Nephron progenitor cell (in vitro differentiated cells): Measurements from ENCODE around the gene TMEM59L.

Source experiments
- DNase-seq: peaks from one replicate; pipeline ENCODE4 v3.0.0; 2021
- H3K27ac Mint-ChIP-seq: 2 replicates; pipeline ENCODE4 v1.8.0; 2021; ENCODE audit warnings: mild to moderate bottlenecking, moderate library complexity, mixed read lengths
- H3K27me3 Mint-ChIP-seq: 2 replicates; pipeline ENCODE4 v1.8.0; 2021; ENCODE audit warnings: mild to moderate bottlenecking, low read depth, mixed read lengths; ENCODE audit not compliant: poor library complexity
- H3K36me3 Mint-ChIP-seq: 2 replicates; pipeline ENCODE4 v1.8.0; 2021; ENCODE audit warnings: low read depth, mixed read lengths
- H3K4me1 Mint-ChIP-seq: 2 replicates; pipeline ENCODE4 v1.8.0; 2021; ENCODE audit warnings: mixed read lengths
- H3K4me3 Mint-ChIP-seq: 2 replicates; pipeline ENCODE4 v1.8.0; 2021; ENCODE audit warnings: mild to moderate bottlenecking, moderate library complexity, mixed read lengths
- H3K9me3 Mint-ChIP-seq: 2 replicates; pipeline ENCODE4 v1.8.0; 2021; ENCODE audit warnings: mild to moderate bottlenecking, moderate library complexity, mixed read lengths
- CTCF ChIP-seq: fragments of 200-600 bp; sonication (generic); IDR thresholded peaks from 2 replicates; pipeline ENCODE4 v1.5.0; 2021; ENCODE audit warnings: antibody characterized with exemption

Gene TMEM59L

GRCh38 chr19:18650468-18651041 lies 37.9 kb downstream of the TMEM59L start:
- Mint-ChIP-seq H3K27me3 (peaks cover 3% of the 10 kb centered on the region), H3K27ac (peak overlapping the region; percentile 85), H3K4me3 (peak overlapping the region; percentile 30), H3K36me3 (no peaks in the 10 kb centered on the region), H3K9me3 (no peaks in the 10 kb centered on the region), H3K4me1 (peaks cover 64% of the 10 kb centered on the region)
- TF ChIP-seq CTCF: no peak
- peak; percentile 54 for DNase-seq

GRCh38 chr19:18651300-18651699 lies 38.6 kb downstream of the TMEM59L start:
- H3K4me3 Mint-ChIP-seq: peak overlapping the region; percentile 30
- H3K27me3 Mint-ChIP-seq: peaks cover 3% of the 10 kb centered on the region

GRCh38 chr19:18651733-18652132 lies 39.1 kb downstream of the TMEM59L start:
- no peak for TF ChIP-seq CTCF
- no peak overlapping the region for H3K27ac Mint-ChIP-seq
- H3K9me3 Mint-ChIP-seq: no peaks in the 10 kb centered on the region
- no peak overlapping the region for H3K4me3 Mint-ChIP-seq
- peaks cover 69% of the 10 kb centered on the region for H3K4me1 Mint-ChIP-seq
- DNase-seq: no peak
- no peaks in the 10 kb centered on the region for H3K36me3 Mint-ChIP-seq
- H3K27me3 Mint-ChIP-seq: peaks cover 3% of the 10 kb centered on the region

More at GRCh38 chr19:18651300-18651699, 38.6 kb downstream of the TMEM59L start:
- no peak for TF ChIP-seq CTCF
- Mint-ChIP-seq H3K4me1 (peaks cover 69% of the 10 kb centered on the region), H3K27ac (peak overlapping the region; percentile 85), H3K9me3 (no peaks in the 10 kb centered on the region), H3K36me3 (no peaks in the 10 kb centered on the region)
- DNase-seq: no peak

- H3K36me3 Mint-ChIP-seq: no peaks in the 10 kb centered on the region
- TF ChIP-seq CTCF: no peak
- no peak overlapping the region for H3K27ac Mint-ChIP-seq
- H3K27me3 Mint-ChIP-seq: peaks cover 7% of the 10 kb centered on the region
- H3K4me1 Mint-ChIP-seq: peaks cover 68% of the 10 kb centered on the region
- no peak overlapping the region for H3K4me3 Mint-ChIP-seq
- DNase-seq: no peak
- H3K9me3 Mint-ChIP-seq: no peaks in the 10 kb centered on the region
Observed at GRCh38 chr19:18653853-18654252, 41.2 kb downstream of the TMEM59L start.

- Mint-ChIP-seq H3K27ac (no peak overlapping the region), H3K4me3 (no peak overlapping the region), H3K36me3 (no peaks in the 10 kb centered on the region), H3K27me3 (peaks cover 12% of the 10 kb centered on the region), H3K9me3 (no peaks in the 10 kb centered on the region), H3K4me1 (peaks cover 68% of the 10 kb centered on the region)
- TF ChIP-seq CTCF: no peak
- no peak for DNase-seq
Observed at GRCh38 chr19:18654469-18654868, 41.8 kb downstream of the TMEM59L start.

GRCh38 chr19:18655173-18655844 lies 42.6 kb downstream of the TMEM59L start:
- H3K27ac Mint-ChIP-seq: no peak overlapping the region
- peaks cover 66% of the 10 kb centered on the region for H3K4me1 Mint-ChIP-seq

More at GRCh38 chr19:18655173-18655844, 42.6 kb downstream of the TMEM59L start:
- Mint-ChIP-seq H3K36me3 (no peaks in the 10 kb centered on the region), H3K9me3 (no peaks in the 10 kb centered on the region), H3K4me3 (no peak overlapping the region), H3K27me3 (peaks cover 12% of the 10 kb centered on the region)
- DNase-seq: no peak
- no peak for TF ChIP-seq CTCF
